Right lobe of liver (tissue), 4 donors: ENCODE results near the gene CDON.

Experiments
- POLR2A ChIP-seq: fragments of 450-650 bp; IDR thresholded peaks from one replicate; pipeline ENCODE4 v1.6.1; 2017; ENCODE audit warnings: antibody characterized with exemption, mild to moderate bottlenecking
- TF ChIP-seq, protein P1 (sequence below), 4 donors: fragments of 200-600 bp in 3 of 4; fragments of 450-650 bp in 1 of 4; IDR thresholded peaks; one replicate each; pipeline versions ENCODE4 v1.5.1 to v1.8.0; 2016 to 2022; ENCODE audit warnings: antibody characterized with exemption in 4 of 4, mild to moderate bottlenecking in 2 of 4
- donor health status: DM: no; HTN: no; CAD: no.
- donor health status: DM: no; HTN: no; CAD: no.
- donor health status: DM: no; HTN: yes; CAD: no.

DNA sequence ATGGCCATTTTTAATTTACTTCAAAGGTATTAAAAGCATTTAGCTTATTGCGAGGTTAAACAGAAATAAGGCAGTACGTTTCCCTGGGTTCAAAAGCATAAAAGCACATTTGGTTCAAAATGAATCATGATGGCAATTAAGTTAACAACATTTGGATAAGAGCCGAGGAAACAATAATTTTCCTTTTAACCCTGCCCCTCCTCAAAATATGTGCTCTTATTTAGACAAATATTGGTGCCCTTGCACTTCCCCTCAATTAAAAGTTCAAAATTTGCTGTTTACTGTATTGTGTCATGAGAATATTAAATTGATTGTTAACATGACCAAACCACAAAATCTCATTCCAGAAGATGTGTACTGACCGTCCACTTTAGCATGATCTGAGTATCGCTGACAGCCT is 68.2 kb downstream of the CDON start:
- TF ChIP-seq, protein P1, sequence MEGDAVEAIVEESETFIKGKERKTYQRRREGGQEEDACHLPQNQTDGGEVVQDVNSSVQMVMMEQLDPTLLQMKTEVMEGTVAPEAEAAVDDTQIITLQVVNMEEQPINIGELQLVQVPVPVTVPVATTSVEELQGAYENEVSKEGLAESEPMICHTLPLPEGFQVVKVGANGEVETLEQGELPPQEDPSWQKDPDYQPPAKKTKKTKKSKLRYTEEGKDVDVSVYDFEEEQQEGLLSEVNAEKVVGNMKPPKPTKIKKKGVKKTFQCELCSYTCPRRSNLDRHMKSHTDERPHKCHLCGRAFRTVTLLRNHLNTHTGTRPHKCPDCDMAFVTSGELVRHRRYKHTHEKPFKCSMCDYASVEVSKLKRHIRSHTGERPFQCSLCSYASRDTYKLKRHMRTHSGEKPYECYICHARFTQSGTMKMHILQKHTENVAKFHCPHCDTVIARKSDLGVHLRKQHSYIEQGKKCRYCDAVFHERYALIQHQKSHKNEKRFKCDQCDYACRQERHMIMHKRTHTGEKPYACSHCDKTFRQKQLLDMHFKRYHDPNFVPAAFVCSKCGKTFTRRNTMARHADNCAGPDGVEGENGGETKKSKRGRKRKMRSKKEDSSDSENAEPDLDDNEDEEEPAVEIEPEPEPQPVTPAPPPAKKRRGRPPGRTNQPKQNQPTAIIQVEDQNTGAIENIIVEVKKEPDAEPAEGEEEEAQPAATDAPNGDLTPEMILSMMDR (IDR thresholded peaks at IDR 0.05): no peak
- no peak for TF ChIP-seq POLR2A
